H9 (cell line): ENCODE data around the gene PDPK1. TPM values are rescaled to one million over a fixed set of nuclear protein-coding genes. Genes with fewer than 3 reads are reported as not detected.

Source experiments
- DNase-seq: peaks from one replicate; pipeline ENCODE4 v3.0.0-alpha.2; 2017
- H2AFZ ChIP-seq: one replicate; pipeline ENCODE4 v1.6.1; 2013; ENCODE audit warnings: mild to moderate bottlenecking, low read length, control low read depth, moderate library complexity
- H2AK5ac ChIP-seq: 2 replicates; pipeline ENCODE4 v1.6.1; 2013; ENCODE audit warnings: low read length, control low read depth, mixed read lengths; ENCODE audit not compliant: insufficient read length
- H2BK120ac ChIP-seq: one replicate; pipeline ENCODE4 v1.6.1; 2013; ENCODE audit warnings: low read depth, mild to moderate bottlenecking, low read length, control low read depth, inconsistent platforms; ENCODE audit not compliant: poor library complexity, severe bottlenecking
- H2BK12ac ChIP-seq: 2 replicates; pipeline ENCODE4 v1.6.1; 2013; ENCODE audit warnings: low read length, control low read depth, mixed read lengths, low read depth; ENCODE audit not compliant: insufficient read length
- H2BK15ac ChIP-seq: 2 replicates; pipeline ENCODE4 v1.6.1; 2013; ENCODE audit warnings: low read depth, low read length, control low read depth
- H2BK20ac ChIP-seq: one replicate; pipeline ENCODE4 v1.6.1; 2013; ENCODE audit warnings: low read depth, mild to moderate bottlenecking, low read length, control low read depth, inconsistent platforms; ENCODE audit not compliant: poor library complexity, severe bottlenecking
- H2BK5ac ChIP-seq: 2 replicates; pipeline ENCODE4 v1.6.1; 2013; ENCODE audit warnings: low read length, control low read depth, mixed read lengths; ENCODE audit not compliant: insufficient read length
- H3K14ac ChIP-seq: 2 replicates; pipeline ENCODE4 v1.6.1; 2013; ENCODE audit warnings: low read length, control low read depth; ENCODE audit not compliant: insufficient read depth
- H3K18ac ChIP-seq: 2 replicates; pipeline ENCODE4 v1.6.1; 2013; ENCODE audit warnings: low read depth, mild to moderate bottlenecking, mixed read lengths, low read length, control low read depth; ENCODE audit not compliant: insufficient read length
- H3K23ac ChIP-seq: 2 replicates; pipeline ENCODE4 v1.6.1; 2013; ENCODE audit warnings: low read length, control low read depth, mixed read lengths, low read depth; ENCODE audit not compliant: insufficient read length
- H3K23me2 ChIP-seq: 2 replicates; pipeline ENCODE4 v1.6.1; 2013; ENCODE audit warnings: low read depth, mild to moderate bottlenecking, mixed read lengths, low read length, control low read depth; ENCODE audit not compliant: insufficient read length, poor library complexity, severe bottlenecking
- H3K27ac ChIP-seq: 2 replicates; pipeline ENCODE4 v1.5.1; 2013; ENCODE audit warnings: low read length, control low read depth, mixed read lengths, low read depth; ENCODE audit not compliant: insufficient read length
- H3K27me3 ChIP-seq: 2 replicates; pipeline ENCODE4 v1.6.1; 2013; ENCODE audit warnings: low read length, control low read depth, inconsistent platforms; ENCODE audit not compliant: insufficient read depth
- H3K4ac ChIP-seq: 2 replicates; pipeline ENCODE4 v1.6.1; 2013; ENCODE audit warnings: low read depth, mild to moderate bottlenecking, control low read depth, inconsistent platforms, low read length, moderate library complexity
- H3K4me1 ChIP-seq: 2 replicates; pipeline ENCODE4 v1.6.1; 2013; ENCODE audit warnings: low read length, control low read depth, inconsistent platforms; ENCODE audit not compliant: insufficient read depth
- H3K4me2 ChIP-seq: 2 replicates; pipeline ENCODE4 v1.6.1; 2013; ENCODE audit warnings: low read length, control low read depth, mixed read lengths; ENCODE audit not compliant: insufficient read length, insufficient read depth
- H3K56ac ChIP-seq: 2 replicates; pipeline ENCODE4 v1.6.1; 2013; ENCODE audit warnings: low read depth, mild to moderate bottlenecking, mixed read lengths, low read length, control low read depth; ENCODE audit not compliant: insufficient read length
- H3K79me1 ChIP-seq: 2 replicates; pipeline ENCODE4 v1.6.1; 2013; ENCODE audit warnings: low read depth, mild to moderate bottlenecking, moderate library complexity, low read length, control low read depth, inconsistent platforms; ENCODE audit not compliant: insufficient read depth, poor library complexity, severe bottlenecking
- H3K79me2 ChIP-seq: 2 replicates; pipeline ENCODE4 v1.6.1; 2013; ENCODE audit warnings: low read length, control low read depth, inconsistent platforms; ENCODE audit not compliant: insufficient read depth
- H3K9ac ChIP-seq: 2 replicates; pipeline ENCODE4 v1.6.1; 2013; ENCODE audit warnings: low read length, control low read depth, mixed read lengths; ENCODE audit not compliant: insufficient read length; ENCODE audit errors: extremely low read depth
- H3K9me3 ChIP-seq: one replicate; pipeline ENCODE4 v1.6.1; 2013; ENCODE audit warnings: low read depth, low read length, inconsistent platforms; ENCODE audit not compliant: control insufficient read depth
- H3T11ph ChIP-seq: one replicate; pipeline ENCODE4 v1.6.1; 2013; ENCODE audit warnings: mild to moderate bottlenecking, low read length, control low read depth, inconsistent platforms
- H4K20me1 ChIP-seq: one replicate; pipeline ENCODE4 v1.6.1; 2013; ENCODE audit not compliant: control insufficient read depth, insufficient read length, insufficient read depth
- H4K5ac ChIP-seq: 2 replicates; pipeline ENCODE4 v1.6.1; 2013; ENCODE audit warnings: low read depth, mild to moderate bottlenecking, mixed read lengths, low read length, control low read depth; ENCODE audit not compliant: insufficient read length
- H4K8ac ChIP-seq: replicated peaks from 2 replicates; pipeline ENCODE4 v1.6.1; 2013; ENCODE audit warnings: low read length, control low read depth, mixed read lengths, low read depth; ENCODE audit not compliant: insufficient read length
- H4K91ac ChIP-seq: 2 replicates; pipeline ENCODE4 v1.6.1; 2013; ENCODE audit warnings: low read depth, mild to moderate bottlenecking, moderate library complexity, mixed read lengths, low read length, control low read depth; ENCODE audit not compliant: insufficient read length
- H3K27ac Mint-ChIP-seq, 3 experiments: 2 replicates in 2 of 3; 3 replicates in 1 of 3; pipeline ENCODE4 v1.8.0; 2020 to 2021; ENCODE audit warnings: mixed read lengths in 3 of 3, mild to moderate bottlenecking in 1 of 3, moderate library complexity in 1 of 3
- H3K27me3 Mint-ChIP-seq: 2 replicates; pipeline ENCODE4 v1.8.0; 2021; ENCODE audit warnings: low read depth, mild to moderate bottlenecking, moderate library complexity, mixed read lengths
- H3K36me3 Mint-ChIP-seq, 3 experiments: 2 replicates in 2 of 3; 3 replicates in 1 of 3; pipeline ENCODE4 v1.8.0; 2020 to 2021; ENCODE audit warnings: low read depth in 3 of 3, mixed read lengths in 3 of 3; ENCODE audit not compliant: insufficient read depth in 1 of 3
- H3K4me1 Mint-ChIP-seq, 2 experiments: 2 replicates each; pipeline ENCODE4 v1.8.0; 2020; ENCODE audit warnings: mixed read lengths in 2 of 2
- H3K4me3 Mint-ChIP-seq, 2 experiments: 2 replicates in 1 of 2; 3 replicates in 1 of 2; pipeline ENCODE4 v1.8.0; 2020 to 2021; ENCODE audit warnings: mild to moderate bottlenecking in 2 of 2, mixed read lengths in 2 of 2, moderate library complexity in 1 of 2
- H3K9me3 Mint-ChIP-seq, 2 experiments: 2 replicates in 1 of 2; 3 replicates in 1 of 2; pipeline ENCODE4 v1.8.0; 2020; ENCODE audit warnings: mild to moderate bottlenecking in 2 of 2, mixed read lengths in 2 of 2, moderate library complexity in 1 of 2
- CTCF ChIP-seq: fragments of 200-600 bp; sonication (generic); conservative IDR thresholded peaks from 3 replicates; pipeline ENCODE4 v1.8.0; 2021; ENCODE audit warnings: antibody characterized with exemption, mild to moderate bottlenecking
- WGBS: extraction: QIAGEN DNeasy Blood & Tissue Kit; methylation state at CpG from one replicate; pipeline ENCODE4 v1.1.7; 2013; ENCODE audit warnings: missing lambda C conversion rate, low lambda C conversion rate, mixed read lengths; ENCODE audit not compliant: insufficient read length; ENCODE audit errors: extremely low coverage; 5-methylcytosine and 5-hydroxymethylcytosine counted together
- total RNA-seq: library from RNA; stranded (reverse); gene quantifications from 2 replicates; pipeline ENCODE4 v1.2.1, GENCODE V29; 2021

Gene PDPK1
- total RNA-seq, 1 experiment from 2014 or later = 32.8 TPM

GRCh38 chr16:2512735-2513404 is 25.0 kb upstream of the PDPK1 start:
- H3K36me3 Mint-ChIP-seq = peaks cover 2 to 11% (median 8%) of the 10 kb centered on the region in 3 experiments; a peak in 6 of 7 replicates
- no peak overlapping the region for H2AFZ ChIP-seq

More at GRCh38 chr16:2512735-2513404, 25.0 kb upstream of the PDPK1 start:
- no peak overlapping the region for H2BK12ac ChIP-seq
- Mint-ChIP-seq H3K9me3 (no peaks in the 10 kb centered on the region; a peak in 1 of 5 replicates), H3K4me3 (peak overlapping the region; percentile 68 to 86), H3K27ac (peak overlapping the region; percentile 94 to 98 (median 97)), H3K27me3 (peaks cover 5% of the 10 kb centered on the region), H3K4me1 (peaks cover 42 to 55% of the 10 kb centered on the region in 2 experiments)
- peak overlapping the region; percentile 58 for H3K9ac ChIP-seq
- no peaks in the 10 kb centered on the region for H3K27me3 ChIP-seq
- H2BK120ac ChIP-seq = no peak overlapping the region
- H3K79me1 ChIP-seq = peaks cover 4% of the 10 kb centered on the region
- H3K27ac ChIP-seq = no peak overlapping the region
- H4K20me1 ChIP-seq = no peaks in the 10 kb centered on the region
- no peak overlapping the region for H2BK5ac ChIP-seq
- H3K56ac ChIP-seq = no peak overlapping the region
- peak; percentile 52 for TF ChIP-seq CTCF
- peak overlapping the region; percentile 74 for H3K4me2 ChIP-seq
- peak; percentile 72 for DNase-seq
- no peak overlapping the region for H4K5ac ChIP-seq
- H2BK15ac ChIP-seq = no peak overlapping the region
- peaks cover 16% of the 10 kb centered on the region for H3K23me2 ChIP-seq
- no peak overlapping the region for H2BK20ac ChIP-seq
- H3K79me2 ChIP-seq = peaks cover 30% of the 10 kb centered on the region; the same call in 1 of the 2 replicates
- WGBS = no CpG with 5 or more reads among the region's 15 CpGs
- H3T11ph ChIP-seq = no peak overlapping the region
- H4K91ac ChIP-seq = no peak overlapping the region
- H4K8ac ChIP-seq = no peak overlapping the region
- H2AK5ac ChIP-seq = no peak overlapping the region
- no peak overlapping the region for H3K23ac ChIP-seq
- H3K9me3 ChIP-seq = no peaks in the 10 kb centered on the region
- peaks cover 3% of the 10 kb centered on the region; the same call in 1 of the 2 replicates for H3K4me1 ChIP-seq
- H3K4ac ChIP-seq = no peak overlapping the region; the same call in none of the 2 replicates
- H3K14ac ChIP-seq = peak overlapping the region; percentile 94
- peak overlapping the region; percentile 41 for H3K18ac ChIP-seq
